Prostate gland (tissue), 2 donors: ENCODE data around the gene RNPEP.

Experiments
- POLR2A ChIP-seq: fragments of 450-650 bp; IDR thresholded peaks from one replicate; pipeline ENCODE4 v1.6.1; 2016; ENCODE audit warnings: antibody characterized with exemption, mild to moderate bottlenecking
- POLR2AphosphoS5 ChIP-seq: sonication (generic); formaldehyde crosslinking; IDR thresholded peaks from one replicate; pipeline ENCODE4 v1.6.1; 2017; ENCODE audit warnings: antibody characterized with exemption
- TF ChIP-seq, protein P1 (sequence below), 4 experiments: fragments of 200-600 bp in 2 of 4; fragments of 450-650 bp in 2 of 4; sonication (generic) in 2 of 4; IDR thresholded peaks; 1 replicate in 3 of 4; 2 replicates in 1 of 4; pipeline ENCODE4 v1.5.1; 2016 to 2019; ENCODE audit warnings: antibody characterized with exemption in 4 of 4, mild to moderate bottlenecking in 2 of 4, moderate library complexity in 2 of 4

DNA sequence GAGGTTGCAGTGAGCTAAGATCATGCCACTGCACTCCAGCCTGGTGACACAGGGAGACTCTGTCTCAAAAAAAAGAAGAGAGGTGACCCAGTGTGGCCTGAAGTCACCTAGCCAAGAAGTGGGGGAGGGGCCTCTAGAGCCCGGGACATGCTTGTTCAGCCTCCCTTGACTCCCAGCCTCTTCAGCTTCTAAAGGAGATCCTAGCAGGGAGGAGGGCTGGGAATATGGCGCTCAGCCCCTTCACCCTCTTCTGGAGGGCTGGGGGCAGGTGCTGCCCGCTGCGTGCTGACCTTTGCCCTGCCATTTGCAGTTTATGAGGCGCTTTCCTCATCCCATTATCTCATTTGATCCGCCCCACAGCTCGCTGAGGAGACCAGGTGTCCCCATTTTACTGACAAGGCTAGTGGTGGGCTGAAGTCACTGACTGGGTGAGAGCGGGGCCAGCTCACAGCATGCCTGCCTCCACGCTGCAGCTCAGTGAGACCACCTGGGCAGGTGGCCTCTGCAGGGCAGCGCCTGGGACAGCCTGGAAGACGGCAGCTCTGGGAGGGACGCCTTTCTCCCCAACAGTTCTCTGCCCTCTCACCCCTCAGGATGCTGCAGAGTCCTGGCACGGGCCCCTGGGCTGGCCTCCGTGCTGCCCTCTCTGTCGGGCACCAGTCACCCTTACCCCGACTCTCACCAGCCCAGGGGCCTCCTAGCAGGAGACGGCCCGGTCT, 35.5 kb downstream of the RNPEP start:
- TF ChIP-seq, protein P1, sequence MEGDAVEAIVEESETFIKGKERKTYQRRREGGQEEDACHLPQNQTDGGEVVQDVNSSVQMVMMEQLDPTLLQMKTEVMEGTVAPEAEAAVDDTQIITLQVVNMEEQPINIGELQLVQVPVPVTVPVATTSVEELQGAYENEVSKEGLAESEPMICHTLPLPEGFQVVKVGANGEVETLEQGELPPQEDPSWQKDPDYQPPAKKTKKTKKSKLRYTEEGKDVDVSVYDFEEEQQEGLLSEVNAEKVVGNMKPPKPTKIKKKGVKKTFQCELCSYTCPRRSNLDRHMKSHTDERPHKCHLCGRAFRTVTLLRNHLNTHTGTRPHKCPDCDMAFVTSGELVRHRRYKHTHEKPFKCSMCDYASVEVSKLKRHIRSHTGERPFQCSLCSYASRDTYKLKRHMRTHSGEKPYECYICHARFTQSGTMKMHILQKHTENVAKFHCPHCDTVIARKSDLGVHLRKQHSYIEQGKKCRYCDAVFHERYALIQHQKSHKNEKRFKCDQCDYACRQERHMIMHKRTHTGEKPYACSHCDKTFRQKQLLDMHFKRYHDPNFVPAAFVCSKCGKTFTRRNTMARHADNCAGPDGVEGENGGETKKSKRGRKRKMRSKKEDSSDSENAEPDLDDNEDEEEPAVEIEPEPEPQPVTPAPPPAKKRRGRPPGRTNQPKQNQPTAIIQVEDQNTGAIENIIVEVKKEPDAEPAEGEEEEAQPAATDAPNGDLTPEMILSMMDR (IDR thresholded peaks at IDR 0.05), result no peak
- TF ChIP-seq POLR2A (no peak), POLR2AphosphoS5 (no peak)
